LNCAP (cell line): ENCODE results near the gene STIM1.

Source experiments
- CTCF ChIP-seq: fragments of 450-650 bp; IDR thresholded peaks from 2 replicates; pipeline ENCODE4 v1.5.1; 2017; ENCODE audit warnings: mild to moderate bottlenecking

Gene STIM1

GRCh38 chr11:3853545-3853842, 2.0 kb upstream of the STIM1 start:
- TF ChIP-seq CTCF: no peak

- no peak for TF ChIP-seq CTCF
These were observed 1.4 kb upstream of the STIM1 start for GRCh38 chr11:3853899-3854659.

- TF ChIP-seq CTCF: no peak
These were observed 846 bp upstream of the STIM1 start for GRCh38 chr11:3854660-3854976.

GRCh38 chr11:3855808-3856491, 486 bp downstream of the STIM1 start:
- no peak for TF ChIP-seq CTCF

GRCh38 chr11:3856856-3857553, 1.5 kb downstream of the STIM1 start:
- TF ChIP-seq CTCF: no peak

GRCh38 chr11:3857628-3858027, 2.2 kb downstream of the STIM1 start:
- no peak for TF ChIP-seq CTCF

GRCh38 chr11:3859373-3859881, 4.0 kb downstream of the STIM1 start:
- no peak for TF ChIP-seq CTCF
